ENCODE results near the gene MOGAT3. TPM values are rescaled to one million over a fixed set of nuclear protein-coding genes. Genes with fewer than 3 reads are reported as not detected.
"Not testable (repeated sequence)": the region's sequence is repeated elsewhere in the genome, so short reads cannot be mapped to it uniquely, and the experiment has no call there.

MOGAT3 gene
- total and polyA plus RNA-seq, 7 experiments from 2014 or later = not detected

DNA sequence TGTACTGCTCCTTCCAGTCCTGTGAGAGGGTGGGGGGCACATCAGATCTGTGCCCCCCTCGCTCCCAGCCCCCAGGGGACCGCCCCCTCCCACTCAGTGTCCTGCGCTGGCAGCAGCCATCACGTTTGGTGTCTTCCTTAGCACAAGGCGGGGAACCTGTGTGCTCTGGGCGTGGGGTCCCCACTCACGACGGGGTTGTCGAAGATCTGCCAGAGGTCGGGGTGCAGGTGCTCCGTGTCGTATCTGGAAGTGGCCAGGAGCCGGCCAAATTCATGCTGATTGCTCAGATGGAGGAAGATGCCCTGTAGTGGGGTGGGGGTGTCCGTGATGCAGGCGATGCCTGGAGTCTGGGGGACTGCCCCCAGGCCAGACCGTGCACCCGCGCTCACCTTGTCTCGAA is 9.3 kb upstream of the MOGAT3 start:
- no peaks in the 10 kb centered on the region for H3K9me3 Mint-ChIP-seq
- peaks cover 0 to 28% (median 4%) of the 10 kb centered on the region in 5 donors for H3K36me3 Mint-ChIP-seq
- peaks cover 0 to 3% (median 0%) of the 10 kb centered on the region in 7 donors for H3K4me1 Mint-ChIP-seq
- Histone ChIP-seq H3K27ac (ENCODE audit: low read depth, low read length) (no peak overlapping the region), H3K4me1 (ENCODE audit: control insufficient read depth in 2 of 2, insufficient read depth in 2 of 2, low read length in 2 of 2) (no peaks in the 10 kb centered on the region), H3K9me3 (ENCODE audit: control insufficient read depth in 2 of 3, low read length in 3 of 3) (no peaks in the 10 kb centered on the region), H3K36me3 (ENCODE audit: control insufficient read depth in 2 of 3, insufficient read depth in 3 of 3, low read length in 3 of 3) (peaks cover 0 to 51% (median 0%) of the 10 kb centered on the region in 3 experiments), H3K4me3 (ENCODE audit: low read length) (no peak overlapping the region), H3K27me3 (ENCODE audit: control insufficient read depth in 2 of 2, insufficient read depth in 2 of 2, low read length in 2 of 2) (no peaks in the 10 kb centered on the region)
- ATAC-seq (no peak), DNase-seq (no peak)
- CTCF ChIA-PET = no interaction called here
- POLR2A ChIA-PET = no interaction called here
- no peak overlapping the region for H3K4me3 Mint-ChIP-seq
- H3K27me3 Mint-ChIP-seq = no peaks in the 10 kb centered on the region
- intact Hi-C loops (cut with micrococcal nuclease) = no loop called here
- no peak overlapping the region for H3K27ac Mint-ChIP-seq

DNA sequence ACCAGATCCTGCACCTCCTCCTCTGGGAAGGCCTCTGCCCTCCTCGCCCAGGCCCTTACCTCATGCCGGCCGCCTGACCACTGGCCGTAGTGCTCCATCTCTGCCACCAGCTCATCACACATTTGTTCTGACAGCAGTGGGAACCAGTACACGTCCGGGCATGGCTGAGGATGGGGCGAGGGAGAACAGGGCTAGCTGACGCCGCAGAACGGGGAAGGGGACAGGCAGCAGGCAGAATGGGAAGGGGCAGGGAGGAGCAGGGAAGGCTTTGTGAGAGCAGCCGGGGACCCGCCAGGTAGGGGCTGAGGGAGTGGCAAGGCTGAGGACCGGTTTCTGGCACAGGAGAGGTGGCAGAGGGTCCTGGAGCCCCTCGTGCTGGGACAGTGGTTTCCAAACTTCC is 8.0 kb upstream of the MOGAT3 start:
- Histone ChIP-seq H3K9me3 (ENCODE audit: control insufficient read depth in 2 of 3, low read length in 3 of 3) (no peaks in the 10 kb centered on the region), H3K27ac (ENCODE audit: low read depth, low read length) (no peak overlapping the region), H3K4me3 (ENCODE audit: low read length) (no peak overlapping the region), H3K27me3 (ENCODE audit: control insufficient read depth in 2 of 2, insufficient read depth in 2 of 2, low read length in 2 of 2) (no peaks in the 10 kb centered on the region), H3K4me1 (ENCODE audit: control insufficient read depth in 2 of 2, insufficient read depth in 2 of 2, low read length in 2 of 2) (no peaks in the 10 kb centered on the region), H3K36me3 (ENCODE audit: control insufficient read depth in 2 of 3, insufficient read depth in 3 of 3, low read length in 3 of 3) (peaks cover 0 to 46% (median 0%) of the 10 kb centered on the region in 3 experiments)
- ChIA-PET CTCF (interaction anchor here (0.7 kb wide), 1 partner anchor 16 kb away, joined by 3 read pairs; no protein-coding TSS in a partner anchor), POLR2A (interaction anchor here (0.6 kb wide), 1 partner anchor 9 kb away, joined by 6 read pairs; the partner anchor contains the start of genes PLOD3 and ZNHIT1)
- peaks cover 0 to 7% (median 2%) of the 10 kb centered on the region in 5 donors for H3K27me3 Mint-ChIP-seq
- ATAC-seq (no peak), DNase-seq (no peak)
- no peaks in the 10 kb centered on the region for H3K9me3 Mint-ChIP-seq
- H3K27ac Mint-ChIP-seq = peak overlapping the region in 1 of 9 donors; percentile 2
- intact Hi-C loops (cut with micrococcal nuclease) = no loop called here
- peaks cover 0 to 24% (median 6%) of the 10 kb centered on the region in 5 donors for H3K36me3 Mint-ChIP-seq
- peaks cover 0 to 7% (median 6%) of the 10 kb centered on the region in 7 donors for H3K4me1 Mint-ChIP-seq
- no peak overlapping the region for H3K4me3 Mint-ChIP-seq

DNA sequence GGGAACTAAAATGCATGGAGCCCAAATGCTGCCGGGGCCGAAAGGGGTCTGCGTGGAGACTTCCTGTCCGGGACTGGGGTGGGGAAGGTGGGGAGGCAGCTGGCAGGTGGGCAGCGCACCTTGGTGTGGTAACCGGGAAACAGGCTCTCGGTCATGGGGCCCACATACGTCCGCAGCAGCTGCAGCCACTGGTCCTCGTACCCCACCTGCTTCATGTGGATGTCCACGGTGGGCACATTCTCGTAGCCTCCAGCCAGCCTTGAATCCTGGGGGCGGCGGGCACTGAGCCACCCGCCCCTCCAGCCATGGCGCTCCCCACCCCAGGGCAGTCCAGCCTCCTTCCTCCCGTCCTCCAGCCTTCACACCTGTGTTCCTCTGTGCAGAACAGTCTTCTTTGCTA is 6.6 kb upstream of the MOGAT3 start:
- Histone ChIP-seq H3K27ac (ENCODE audit: low read depth, low read length) (no peak overlapping the region), H3K4me1 (ENCODE audit: control insufficient read depth in 2 of 2, insufficient read depth in 2 of 2, low read length in 2 of 2) (peaks cover 0 to 2% of the 10 kb centered on the region in 2 donors), H3K27me3 (ENCODE audit: control insufficient read depth in 2 of 2, insufficient read depth in 2 of 2, low read length in 2 of 2) (no peaks in the 10 kb centered on the region), H3K36me3 (ENCODE audit: control insufficient read depth in 2 of 3, insufficient read depth in 3 of 3, low read length in 3 of 3) (peaks cover 0 to 43% (median 0%) of the 10 kb centered on the region in 3 experiments), H3K9me3 (ENCODE audit: control insufficient read depth in 2 of 3, low read length in 3 of 3) (no peaks in the 10 kb centered on the region), H3K4me3 (ENCODE audit: low read length) (no peak overlapping the region)
- ATAC-seq (no peak), DNase-seq (no peak)
- intact Hi-C loops (cut with micrococcal nuclease) = no loop called here
- no peak overlapping the region for H3K27ac Mint-ChIP-seq
- H3K9me3 Mint-ChIP-seq = no peaks in the 10 kb centered on the region
- H3K27me3 Mint-ChIP-seq = peaks cover 6 to 15% (median 11%) of the 10 kb centered on the region in 5 donors
- ChIA-PET POLR2A (no interaction called here), CTCF (no interaction called here)
- peaks cover 0 to 15% (median 10%) of the 10 kb centered on the region in 7 donors for H3K4me1 Mint-ChIP-seq
- peaks cover 0 to 24% (median 8%) of the 10 kb centered on the region in 5 donors for H3K36me3 Mint-ChIP-seq
- no peak overlapping the region for H3K4me3 Mint-ChIP-seq

DNA sequence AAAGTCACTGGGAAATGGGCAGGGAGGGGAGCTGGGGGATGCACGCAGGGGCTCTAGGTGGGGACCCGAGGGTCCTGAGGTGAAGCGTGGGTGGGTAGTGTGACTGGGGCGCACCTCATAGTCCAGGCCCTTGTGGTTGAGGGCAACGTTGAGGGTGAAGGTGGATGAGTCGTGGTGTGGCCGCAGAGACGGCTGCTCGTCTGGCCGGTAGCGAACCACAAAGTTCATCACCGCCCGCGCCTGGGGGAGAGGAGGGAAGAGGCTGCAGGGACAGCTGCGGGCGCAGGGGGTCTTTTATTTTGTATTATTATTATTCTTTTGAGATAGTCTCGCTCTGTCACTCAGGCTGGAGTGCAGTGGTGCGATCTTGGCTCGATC is 5.8 kb upstream of the MOGAT3 start:
- POLR2A ChIA-PET = no interaction called here
- Mint-ChIP-seq H3K9me3 (no peaks in the 10 kb centered on the region), H3K4me3 (no peak overlapping the region), H3K27me3 (peaks cover 7 to 20% (median 12%) of the 10 kb centered on the region in 5 donors), H3K4me1 (peaks cover 0 to 16% (median 10%) of the 10 kb centered on the region in 7 donors), H3K36me3 (peaks cover 0 to 24% (median 8%) of the 10 kb centered on the region in 5 donors), H3K27ac (peak overlapping the region in 1 of 9 donors; percentile 28)
- peaks cover 0 to 35% (median 0%) of the 10 kb centered on the region in 3 experiments for H3K36me3 ChIP-seq (ENCODE audit: control insufficient read depth in 2 of 3, insufficient read depth in 3 of 3, low read length in 3 of 3)
- H3K9me3 ChIP-seq (ENCODE audit: control insufficient read depth in 2 of 3, low read length in 3 of 3) = no peaks in the 10 kb centered on the region
- peaks cover 0 to 2% of the 10 kb centered on the region in 2 donors for H3K4me1 ChIP-seq (ENCODE audit: control insufficient read depth in 2 of 2, insufficient read depth in 2 of 2, low read length in 2 of 2)
- no peak overlapping the region for H3K4me3 ChIP-seq (ENCODE audit: low read length)
- DNase-seq = no peak
- intact Hi-C loops (cut with micrococcal nuclease) = no loop called here
- H3K27ac ChIP-seq (ENCODE audit: low read depth, low read length) = no peak overlapping the region
- H3K27me3 ChIP-seq (ENCODE audit: control insufficient read depth in 2 of 2, insufficient read depth in 2 of 2, low read length in 2 of 2) = no peaks in the 10 kb centered on the region
- CTCF ChIA-PET = no interaction called here
- ATAC-seq = no peak

DNA sequence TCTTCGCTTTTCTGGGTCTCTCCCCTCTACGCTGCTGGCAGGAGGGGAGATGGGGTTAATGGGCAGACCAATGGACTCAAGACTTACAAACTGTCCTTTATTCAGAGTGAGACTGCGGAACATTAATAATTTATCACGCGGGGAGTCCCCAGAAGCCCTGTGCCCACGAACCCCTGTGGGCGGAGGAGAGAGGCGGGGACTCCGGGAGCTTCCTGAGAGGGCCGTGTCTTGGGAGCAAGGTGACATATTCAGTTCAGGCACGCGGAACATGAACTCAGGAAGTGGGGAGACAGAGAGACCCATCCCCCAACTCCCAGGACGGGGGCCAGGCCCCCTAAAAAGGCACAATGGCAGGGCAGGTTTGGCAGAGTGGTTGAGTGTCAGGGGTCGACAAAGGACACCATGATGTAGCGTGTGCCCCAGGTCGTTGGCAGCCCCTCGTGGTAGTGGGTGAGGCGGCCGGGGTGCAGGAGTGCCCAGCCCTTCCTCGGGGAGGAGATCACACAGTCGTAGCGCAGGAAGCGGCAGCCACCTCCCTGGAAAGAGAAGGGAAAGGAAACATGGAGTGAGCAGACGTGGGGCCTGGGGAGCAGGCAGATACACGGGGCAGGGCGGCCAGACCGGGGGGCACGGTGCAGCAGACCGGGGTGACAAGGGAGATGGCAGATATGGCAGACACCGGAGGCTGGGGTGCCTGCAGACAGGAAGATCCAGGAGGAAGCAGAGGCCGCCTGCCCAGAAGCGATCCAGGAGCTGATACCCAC is 5.2 kb upstream of the MOGAT3 start:
- H3K27ac Mint-ChIP-seq = peak overlapping the region in 1 of 9 donors; percentile 28
- H3K36me3 Mint-ChIP-seq = peaks cover 0 to 21% (median 8%) of the 10 kb centered on the region in 5 donors
- intact Hi-C loops (cut with micrococcal nuclease) = no loop called here
- ChIA-PET CTCF (interaction anchor here (0.7 to 3.1 kb wide), 3 partner anchors 11 to 50 kb away, joined by 3 to 14 read pairs (median 3); partner anchors contain the start of genes PLOD3 and ZNHIT1), POLR2A (no interaction called here)
- peaks cover 8 to 26% (median 18%) of the 10 kb centered on the region in 5 donors for H3K27me3 Mint-ChIP-seq
- Histone ChIP-seq H3K27me3 (ENCODE audit: control insufficient read depth in 2 of 2, insufficient read depth in 2 of 2, low read length in 2 of 2) (no peaks in the 10 kb centered on the region), H3K9me3 (ENCODE audit: control insufficient read depth in 2 of 3, low read length in 3 of 3) (no peaks in the 10 kb centered on the region), H3K4me3 (ENCODE audit: low read length) (no peak overlapping the region), H3K36me3 (ENCODE audit: control insufficient read depth in 2 of 3, insufficient read depth in 3 of 3, low read length in 3 of 3) (peaks cover 0 to 29% (median 0%) of the 10 kb centered on the region in 3 experiments), H3K27ac (ENCODE audit: low read depth, low read length) (no peak overlapping the region), H3K4me1 (ENCODE audit: control insufficient read depth in 2 of 2, insufficient read depth in 2 of 2, low read length in 2 of 2) (peaks cover 0 to 2% of the 10 kb centered on the region in 2 donors)
- ATAC-seq = no peak
- DNase-seq = no peak
- H3K4me1 Mint-ChIP-seq = peaks cover 0 to 16% (median 11%) of the 10 kb centered on the region in 7 donors
- no peaks in the 10 kb centered on the region for H3K9me3 Mint-ChIP-seq
- H3K4me3 Mint-ChIP-seq = no peak overlapping the region

DNA sequence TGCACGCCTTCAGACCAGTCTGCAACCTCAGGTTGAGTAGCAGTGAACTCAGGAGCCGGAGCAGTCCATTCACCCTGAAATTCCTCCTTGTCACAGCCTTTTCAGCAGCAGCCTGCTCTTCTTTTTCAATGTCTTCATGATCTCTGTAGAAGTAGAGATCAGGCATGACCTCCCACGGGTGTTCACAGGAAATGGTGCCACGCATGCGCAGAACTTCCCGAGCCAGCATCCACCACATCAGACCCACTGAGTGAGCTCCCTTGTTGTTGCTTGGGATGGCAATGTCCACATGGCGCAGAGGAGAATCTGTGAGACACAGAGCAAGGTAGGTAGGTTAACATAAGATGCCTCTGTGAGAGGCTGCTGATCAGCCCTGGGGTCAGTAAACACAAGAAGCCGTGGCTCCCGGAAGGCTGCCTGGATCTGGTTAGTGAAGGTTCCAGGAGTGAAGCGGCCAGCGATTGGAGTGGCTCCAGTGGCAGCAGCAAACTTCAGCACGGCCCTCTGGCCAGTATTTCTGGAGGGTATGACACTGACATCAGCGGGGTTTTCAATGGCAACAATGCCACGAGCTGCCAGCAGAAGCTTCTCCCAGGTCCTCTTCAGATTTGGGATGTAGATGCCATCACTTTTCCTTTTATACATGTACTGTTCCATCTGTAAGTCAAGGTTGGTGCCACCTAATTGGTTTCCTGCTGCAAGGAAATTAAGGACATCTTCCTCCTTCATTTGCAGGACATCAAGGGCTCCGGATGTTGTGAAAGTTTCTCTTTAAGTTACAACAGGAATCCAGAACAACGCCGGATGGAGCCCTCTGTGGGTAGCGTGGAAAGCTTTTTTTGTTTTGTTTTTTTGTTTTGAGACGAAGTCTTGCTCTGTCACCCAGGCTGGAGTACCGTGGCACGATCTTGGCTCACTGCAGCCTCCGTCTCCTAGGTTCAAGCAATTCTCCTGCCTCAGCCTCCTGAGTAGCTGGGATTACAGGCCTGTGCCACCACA is 3.2 kb upstream of the MOGAT3 start:
- CTCF ChIA-PET = interaction anchor here (0.6 to 3.1 kb wide), 3 partner anchors 11 to 60 kb away, joined by 3 to 14 read pairs (median 9); partner anchors contain the start of genes PLOD3 and ZNHIT1
- not testable (repeated sequence) for H3K27me3 ChIP-seq (ENCODE audit: control insufficient read depth in 2 of 2, insufficient read depth in 2 of 2, low read length in 2 of 2); H3K4me1 ChIP-seq (ENCODE audit: control insufficient read depth in 2 of 2, insufficient read depth in 2 of 2, low read length in 2 of 2); H3K36me3 ChIP-seq (ENCODE audit: control insufficient read depth in 2 of 3, insufficient read depth in 3 of 3, low read length in 3 of 3); H3K9me3 Mint-ChIP-seq; H3K9me3 ChIP-seq (ENCODE audit: control insufficient read depth in 2 of 3, low read length in 3 of 3); H3K27ac ChIP-seq (ENCODE audit: low read depth, low read length)
- POLR2A ChIA-PET = interaction anchor here (1.4 to 3.0 kb wide), 5 partner anchors 9 to 40 kb away, joined by 5 to 16 read pairs (median 7); partner anchors contain the start of genes FIS1, PLOD3 and ZNHIT1
- intact Hi-C loops (cut with micrococcal nuclease) = loop anchor here in 1 of 2 donors (1.0 kb wide), 1 partner anchor 12 kb away; no protein-coding TSS in a partner anchor
- DNase-seq (peak in 6 of 9 donors; percentile 28 to 47 (median 39)), ATAC-seq (peak; percentile 47)
- H3K4me3 ChIP-seq (ENCODE audit: low read length) = peak overlapping the region; percentile 17
- peaks cover 0 to 22% (median 16%) of the 10 kb centered on the region in 7 donors for H3K4me1 Mint-ChIP-seq
- peak overlapping the region; percentile 51 to 93 (median 82) for H3K27ac Mint-ChIP-seq
- peaks cover 0 to 21% (median 8%) of the 10 kb centered on the region in 5 donors for H3K36me3 Mint-ChIP-seq
- H3K4me3 Mint-ChIP-seq = peak overlapping the region; percentile 27 to 86 (median 74)
- H3K27me3 Mint-ChIP-seq = peaks cover 19 to 39% (median 28%) of the 10 kb centered on the region in 5 donors

Measured in naive thymus-derived CD4-positive, alpha-beta T cell (primary cell).